Measurements from ENCODE around the gene PTPRF.

Gene PTPRF

GRCh38 chr1:43577655-43578542 lies 47.2 kb downstream of the PTPRF start:
- intact Hi-C loops (cut with DNase I; ENCODE audit: low total_unique reads), result no loop called here
- Histone ChIP-seq H3K9me3 (no peaks in the 10 kb centered on the region), H3K27me3 (no peaks in the 10 kb centered on the region), H3K4me3 (no peak overlapping the region), H3K4me1 (peaks cover 0 to 7% (median 0%) of the 10 kb centered on the region in 4 donors), H3K27ac (no peak overlapping the region), H3K36me3 (peaks cover 0 to 71% (median 19%) of the 10 kb centered on the region in 3 donors)
- no peak for TF ChIP-seq CTCF (IDR thresholded peaks at IDR 0.05)
- DNase-seq, result no peak

GRCh38 chr1:43580039-43580438 lies 49.4 kb downstream of the PTPRF start:
- DNase-seq, result no peak
- H3K27me3 ChIP-seq, result no peaks in the 10 kb centered on the region
- H3K4me1 ChIP-seq, result peaks cover 0 to 7% (median 0%) of the 10 kb centered on the region in 4 donors
- TF ChIP-seq CTCF (IDR thresholded peaks at IDR 0.05), result no peak
- no peaks in the 10 kb centered on the region for H3K9me3 ChIP-seq
- no peak overlapping the region for H3K4me3 ChIP-seq
- H3K27ac ChIP-seq, result no peak overlapping the region
- intact Hi-C loops (cut with DNase I; ENCODE audit: low total_unique reads), result no loop called here
- H3K36me3 ChIP-seq, result peaks cover 0 to 75% (median 26%) of the 10 kb centered on the region in 3 donors

DNA sequence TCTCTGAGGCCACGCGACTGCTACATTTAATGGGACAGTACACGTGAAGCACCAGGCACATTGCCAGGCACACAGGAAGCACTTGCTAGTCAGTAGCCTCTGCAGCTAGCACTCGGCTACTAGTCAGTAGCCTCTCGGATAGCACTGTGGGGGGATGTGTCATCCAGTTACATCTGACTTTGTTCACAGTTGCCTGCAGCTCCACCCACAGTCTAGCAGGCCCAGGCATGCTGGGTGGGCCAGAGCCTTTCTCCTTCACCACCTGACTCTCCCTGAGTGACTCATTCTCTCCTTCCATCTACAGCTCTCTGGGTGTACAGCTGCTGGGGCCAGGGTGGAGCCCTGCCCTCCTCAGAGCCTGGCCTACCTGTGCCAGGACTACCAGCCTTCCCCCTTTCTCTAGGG lies 51.5 kb downstream of the PTPRF start:
- peaks cover 0 to 64% (median 26%) of the 10 kb centered on the region in 3 donors for H3K36me3 ChIP-seq
- DNase-seq, result no peak
- intact Hi-C loops (cut with DNase I; ENCODE audit: low total_unique reads), result no loop called here

GRCh38 chr1:43583058-43583457 lies 52.4 kb downstream of the PTPRF start:
- TF ChIP-seq CTCF (IDR thresholded peaks at IDR 0.05), result no peak
- H3K36me3 ChIP-seq, result peaks cover 0 to 67% (median 26%) of the 10 kb centered on the region in 3 donors
- no peak for DNase-seq
- H3K27ac ChIP-seq, result no peak overlapping the region
- intact Hi-C loops (cut with DNase I; ENCODE audit: low total_unique reads), result no loop called here
- no peak overlapping the region for H3K4me3 ChIP-seq
- no peaks in the 10 kb centered on the region for H3K27me3 ChIP-seq
- no peaks in the 10 kb centered on the region for H3K9me3 ChIP-seq
- peaks cover 0 to 1% (median 0%) of the 10 kb centered on the region in 4 donors for H3K4me1 ChIP-seq

More for the DNA sequence above, 51.5 kb downstream of the PTPRF start:
- no peaks in the 10 kb centered on the region for H3K27me3 ChIP-seq
- no peak overlapping the region for H3K4me3 ChIP-seq
- peaks cover 0 to 7% (median 0%) of the 10 kb centered on the region in 4 donors for H3K4me1 ChIP-seq
- no peaks in the 10 kb centered on the region for H3K9me3 ChIP-seq
- no peak overlapping the region for H3K27ac ChIP-seq
- TF ChIP-seq CTCF (IDR thresholded peaks at IDR 0.05), result no peak

- intact Hi-C loops (cut with DNase I; ENCODE audit: low total_unique reads), result no loop called here
- H3K27ac ChIP-seq, result no peak overlapping the region
- H3K9me3 ChIP-seq, result no peaks in the 10 kb centered on the region
- peaks cover 0 to 70% (median 17%) of the 10 kb centered on the region in 3 donors for H3K36me3 ChIP-seq
- no peak overlapping the region for H3K4me3 ChIP-seq
- TF ChIP-seq CTCF (IDR thresholded peaks at IDR 0.05), result no peak
- no peaks in the 10 kb centered on the region for H3K27me3 ChIP-seq
- no peaks in the 10 kb centered on the region for H3K4me1 ChIP-seq
- no peak for DNase-seq
These were observed 53.5 kb downstream of the PTPRF start for GRCh38 chr1:43584204-43584603.

Measured in tibial artery (tissue), 4 donors.